HepG2 (cell line): ENCODE data around the gene ULK3. TPM values are rescaled to one million over a fixed set of nuclear protein-coding genes. Genes with fewer than 3 reads are reported as not detected.

ENCODE experiments used
- ARNTL ChIP-seq: sonication (generic); formaldehyde crosslinking; IDR thresholded peaks from 2 replicates; pipeline ENCODE4 v1.4.0; 2020; ENCODE audit warnings: mild to moderate bottlenecking, missing genetic modification reagents
- CCAR2 ChIP-seq: fragments of 200-400 bp; formaldehyde crosslinking; optimal IDR thresholded peaks from 2 replicates; pipeline ENCODE3; 2018; ENCODE audit warnings: low read depth, mild to moderate bottlenecking, low read length, moderate library complexity
- FOSL2 ChIP-seq: sonication (generic); formaldehyde crosslinking; IDR thresholded peaks from 2 replicates; pipeline ENCODE4 v1.4.0; 2020; ENCODE audit warnings: missing genetic modification reagents
- FOXA3 ChIP-seq: IDR thresholded peaks from 2 replicates; pipeline ENCODE4 v1.6.1; 2016; ENCODE audit warnings: missing genetic modification reagents, missing compliant biosample characterization
- FOXP1 ChIP-seq, 2 experiments: fragments of 450-650 bp in 1 of 2; IDR thresholded peaks; 2 replicates each; pipeline ENCODE4 v1.6.1; 2017 to 2018; ENCODE audit warnings: antibody characterized with exemption in 1 of 2
- NFE2L1 ChIP-seq: sonication (generic); formaldehyde crosslinking; IDR thresholded peaks from 2 replicates; pipeline ENCODE4 v1.4.0; 2020; ENCODE audit warnings: missing genetic modification reagents, mild to moderate bottlenecking, borderline replicate concordance
- SNAI1 ChIP-seq: sonication (generic); formaldehyde crosslinking; IDR thresholded peaks from 2 replicates; pipeline ENCODE4 v1.5.0; 2020; ENCODE audit warnings: mild to moderate bottlenecking, missing genetic modification reagents, borderline replicate concordance
- SP5 ChIP-seq: IDR thresholded peaks from 2 replicates; pipeline ENCODE4 v1.6.1; 2016; ENCODE audit warnings: low read depth, borderline replicate concordance
- STAT6 ChIP-seq: sonication (generic); formaldehyde crosslinking; IDR thresholded peaks from 2 replicates; pipeline ENCODE4 v1.4.0; 2020; ENCODE audit warnings: missing genetic modification reagents, mild to moderate bottlenecking, borderline replicate concordance
- TAF15 ChIP-seq: fragments of 200-400 bp; formaldehyde crosslinking; IDR thresholded peaks from one replicate; pipeline ENCODE4 v1.6.1; 2018; ENCODE audit warnings: mild to moderate bottlenecking, low read depth, low read length; ENCODE audit not compliant: poor library complexity, severe bottlenecking
- ZFP62 ChIP-seq: sonication (generic); formaldehyde crosslinking; IDR thresholded peaks from 2 replicates; pipeline ENCODE4 v1.4.0; 2020; ENCODE audit warnings: missing genetic modification reagents
- ZNF251 ChIP-seq: sonication (generic); formaldehyde crosslinking; IDR thresholded peaks from 2 replicates; pipeline ENCODE4 v1.9.0; 2021; ENCODE audit warnings: mild to moderate bottlenecking, missing genetic modification reagents
- ZNF253 ChIP-seq: sonication (generic); formaldehyde crosslinking; IDR thresholded peaks from 2 replicates; pipeline ENCODE4 v1.8.0; 2022; ENCODE audit warnings: mild to moderate bottlenecking, missing genetic modification reagents, borderline replicate concordance
- ZNF3 ChIP-seq: IDR thresholded peaks from 2 replicates; pipeline ENCODE4 v1.7.0; 2017; ENCODE audit warnings: inconsistent platforms
- ZNF354B ChIP-seq: sonication (generic); formaldehyde crosslinking; IDR thresholded peaks from 2 replicates; pipeline ENCODE4 v1.8.0; 2022; ENCODE audit warnings: mild to moderate bottlenecking, missing genetic modification reagents
- ZNF550 ChIP-seq: sonication (generic); formaldehyde crosslinking; IDR thresholded peaks from 2 replicates; pipeline ENCODE4 v1.4.0; 2020; ENCODE audit warnings: mild to moderate bottlenecking, missing genetic modification reagents, borderline replicate concordance
- ZNF737 ChIP-seq: sonication (generic); formaldehyde crosslinking; IDR thresholded peaks from 2 replicates; pipeline ENCODE4 v1.5.0; 2020; ENCODE audit warnings: missing genetic modification reagents, mild to moderate bottlenecking, borderline replicate concordance
- ZNF775 ChIP-seq: sonication (generic); formaldehyde crosslinking; IDR thresholded peaks from 2 replicates; pipeline ENCODE4 v1.4.0; 2020; ENCODE audit warnings: missing genetic modification reagents, mild to moderate bottlenecking, moderate library complexity, borderline replicate concordance
- polyA plus RNA-seq, 8 experiments: library from polyadenylated mRNA; depleted of rRNA in 3 of 8; stranded (reverse) in 7 of 8; unstranded in 1 of 8; fragments of >200 nt; fragmentation: Illumina TruSeq in 4 of 8; extraction: Trizol in 4 of 8; gene quantifications; 2 replicates each; pipeline versions ENCODE4 v1.2.1 to v1.2.3, GENCODE V29; 2011 to 2016; ENCODE audit warnings: low read depth in 4 of 8, missing spikeins in 1 of 8, mixed read lengths in 1 of 8; ENCODE audit not compliant: insufficient read depth in 1 of 8
- total RNA-seq, 5 experiments: library from RNA; depleted of rRNA; stranded (reverse); fragments of >200 nt; fragmentation: Illumina TruSeq; extraction: Trizol; gene quantifications; 2 replicates each; pipeline ENCODE4 v1.2.3, GENCODE V29; 2016; ENCODE audit warnings: low read depth in 1 of 5
- TF ChIP-seq, protein P1 (sequence below): IDR thresholded peaks from 2 replicates; pipeline ENCODE4 v1.6.1; 2016; ENCODE audit warnings: mild to moderate bottlenecking
- TF ChIP-seq, protein P2 (sequence below): sonication (generic); formaldehyde crosslinking; IDR thresholded peaks from 2 replicates; pipeline ENCODE4 v1.4.0; 2020; ENCODE audit warnings: missing genetic modification reagents

ULK3 gene
- total and polyA plus RNA-seq, 2 of the 13 experiments (the other 11 are each of a cell fraction or from before 2014, with no cell fraction given), result 15.2 to 23.7 TPM

DNA sequence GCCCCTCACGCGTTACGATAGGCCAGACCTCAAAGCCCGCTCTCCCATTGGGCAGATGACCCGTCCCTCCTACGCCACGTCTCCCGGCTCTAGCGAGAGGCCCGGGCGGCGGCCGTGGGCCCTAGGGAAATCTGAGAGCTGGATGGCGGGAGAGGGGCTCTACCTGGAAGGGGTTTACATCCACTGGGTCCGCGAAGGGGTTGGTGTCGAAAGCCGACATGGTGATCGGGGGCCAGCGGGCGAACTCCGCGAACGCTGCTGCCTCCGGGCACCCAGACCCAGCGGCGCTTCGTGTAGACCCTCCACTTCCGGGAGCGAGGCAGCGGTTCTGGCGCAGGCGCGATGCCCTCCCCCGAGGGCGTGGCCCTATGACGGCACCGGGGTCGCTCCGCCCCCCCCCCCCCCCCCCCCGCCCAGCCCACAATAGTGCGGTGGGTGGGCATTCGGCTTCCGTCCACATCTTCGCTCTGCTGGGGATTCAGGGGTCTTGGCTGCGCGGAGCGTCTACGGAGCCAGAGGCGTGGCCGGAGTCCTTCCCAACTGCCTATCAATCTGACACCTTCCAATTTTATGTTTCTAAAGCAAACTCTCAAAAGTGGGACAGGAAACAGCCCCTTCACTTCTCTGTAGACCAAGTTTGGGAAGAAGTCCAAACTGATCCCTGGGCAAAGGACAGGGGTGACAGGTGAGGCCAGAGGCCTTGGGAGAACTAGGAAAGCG, 30.2 kb upstream of the ULK3 start, which contains the start of gene SCAMP2 (continued):
- no peak for TF ChIP-seq SNAI1 (CRISPR knock-in tag)
- no peak for TF ChIP-seq ZFP62 (CRISPR knock-in tag)
- no peak for TF ChIP-seq STAT6 (CRISPR knock-in tag)
- no peak for TF ChIP-seq NFE2L1 (CRISPR knock-in tag)
- peak; percentile 4; the same call in 1 of the 2 replicates for TF ChIP-seq SP5 (CRISPR knock-in tag)
- TF ChIP-seq FOXP1 (IDR thresholded peaks at IDR 0.05), result no peak
- TF ChIP-seq FOXP1 (CRISPR knock-in tag; IDR thresholded peaks at IDR 0.05), result no peak
- no peak for TF ChIP-seq ZNF550 (CRISPR knock-in tag)
- TF ChIP-seq ZNF354B, result no peak
- TF ChIP-seq, protein P1, sequence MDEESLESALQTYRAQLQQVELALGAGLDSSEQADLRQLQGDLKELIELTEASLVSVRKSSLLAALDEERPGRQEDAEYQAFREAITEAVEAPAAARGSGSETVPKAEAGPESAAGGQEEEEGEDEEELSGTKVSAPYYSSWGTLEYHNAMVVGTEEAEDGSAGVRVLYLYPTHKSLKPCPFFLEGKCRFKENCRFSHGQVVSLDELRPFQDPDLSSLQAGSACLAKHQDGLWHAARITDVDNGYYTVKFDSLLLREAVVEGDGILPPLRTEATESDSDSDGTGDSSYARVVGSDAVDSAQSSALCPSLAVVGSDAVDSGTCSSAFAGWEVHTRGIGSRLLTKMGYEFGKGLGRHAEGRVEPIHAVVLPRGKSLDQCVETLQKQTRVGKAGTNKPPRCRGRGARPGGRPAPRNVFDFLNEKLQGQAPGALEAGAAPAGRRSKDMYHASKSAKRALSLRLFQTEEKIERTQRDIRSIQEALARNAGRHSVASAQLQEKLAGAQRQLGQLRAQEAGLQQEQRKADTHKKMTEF (CRISPR knock-in tag), result peak; percentile 76
- peak; percentile 50; the same call in 1 of the 2 replicates for TF ChIP-seq ARNTL (CRISPR knock-in tag)
- TF ChIP-seq ZNF3 (CRISPR knock-in tag), result no peak
- no peak for TF ChIP-seq ZNF775
- no peak for TF ChIP-seq ZNF251 (CRISPR knock-in tag)
- 0 out of 2 replicates have a peak, but pooled peaks have one; percentile 30 for TF ChIP-seq FOSL2
- TF ChIP-seq ZNF253 (CRISPR knock-in tag), result no peak
- no peak for TF ChIP-seq ZNF737
- TF ChIP-seq TAF15, result no peak
- TF ChIP-seq, protein P2, sequence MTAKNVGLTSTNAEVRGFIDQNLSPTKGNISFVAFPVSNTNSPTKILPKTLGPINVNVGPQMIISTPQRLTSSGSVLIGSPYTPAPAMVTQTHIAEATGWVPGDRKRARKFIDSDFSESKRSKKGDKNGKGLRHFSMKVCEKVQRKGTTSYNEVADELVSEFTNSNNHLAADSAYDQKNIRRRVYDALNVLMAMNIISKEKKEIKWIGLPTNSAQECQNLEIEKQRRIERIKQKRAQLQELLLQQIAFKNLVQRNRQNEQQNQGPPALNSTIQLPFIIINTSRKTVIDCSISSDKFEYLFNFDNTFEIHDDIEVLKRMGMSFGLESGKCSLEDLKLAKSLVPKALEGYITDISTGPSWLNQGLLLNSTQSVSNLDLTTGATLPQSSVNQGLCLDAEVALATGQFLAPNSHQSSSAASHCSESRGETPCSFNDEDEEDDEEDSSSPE (CRISPR knock-in tag), result no peak; the same call in 1 of the 2 replicates
- TF ChIP-seq CCAR2, result no peak
- no peak for TF ChIP-seq FOXA3
